ENCODE data around the gene TMEM258. TPM values are rescaled to one million over a fixed set of nuclear protein-coding genes. Genes with fewer than 3 reads are reported as not detected.

TMEM258 gene
- total RNA-seq (2022; extraction: Qiagen RNA extraction; ENCODE audit: low read depth) = 208 to 286 TPM (median 223 TPM) in 5 replicates

GRCh38 chr11:61792310-61793082 lies at the start of gene TMEM258, which contains the start of gene FEN1:
Gene TMEM258, minus strand, starts transcription at chr11:61792599. Its CDS starts 41 bp downstream, at chr11:61792558.
Gene FEN1, plus strand, starts transcription at chr11:61792911. Its CDS starts 2,451 bp downstream, at chr11:61795362.

GRCh38 chr11:61827571-61828378 lies 35.4 kb upstream of the TMEM258 start, which contains the start of gene FADS2:
Gene FADS2, plus strand, starts transcription at chr11:61828300. Its CDS starts 91 bp downstream, at chr11:61828391.

GRCh38 chr11:61816736-61817455 lies 24.5 kb upstream of the TMEM258 start, which contains the start of gene FADS1:
Gene FADS1, minus strand, starts transcription at chr11:61817003. Its CDS starts 74 bp downstream, at chr11:61816929.

GRCh38 chr11:61752117-61752924 lies 40.1 kb downstream of the TMEM258 start, which contains the start of gene MYRF:
Gene MYRF, plus strand, starts transcription at chr11:61752636. Its CDS starts 109 bp downstream, at chr11:61752745.

Other genes with a start within 250 kb of the TMEM258 start
- 0.71 to 1.4 TPM (median 0.88 TPM) in 5 replicates for gene SYT7, start 211.5 kb downstream of the TMEM258 start, total RNA-seq (2022; extraction: Qiagen RNA extraction; ENCODE audit: low read depth)
- gene DAGLA, start 112.2 kb downstream of the TMEM258 start, total RNA-seq (2022; extraction: Qiagen RNA extraction; ENCODE audit: low read depth) = 3.7 to 6.4 TPM (median 5.9 TPM) in 5 replicates
- 14.8 to 23.0 TPM (median 19.8 TPM) in 5 replicates for gene MYRF, start 40.0 kb downstream of the TMEM258 start, total RNA-seq (2022; extraction: Qiagen RNA extraction; ENCODE audit: low read depth)
- gene FEN1, start 312 bp upstream of the TMEM258 start, total RNA-seq (2022; extraction: Qiagen RNA extraction; ENCODE audit: low read depth) = 99.3 to 124 TPM (median 107 TPM) in 5 replicates
- 122 to 153 TPM (median 139 TPM) in 5 replicates for gene FADS1, start 24.4 kb upstream of the TMEM258 start, total RNA-seq (2022; extraction: Qiagen RNA extraction; ENCODE audit: low read depth)
- gene FADS2, start 35.7 kb upstream of the TMEM258 start, total RNA-seq (2022; extraction: Qiagen RNA extraction; ENCODE audit: low read depth) = 246 to 335 TPM (median 271 TPM) in 5 replicates
- gene FADS3, start 98.9 kb upstream of the TMEM258 start, total RNA-seq (2022; extraction: Qiagen RNA extraction; ENCODE audit: low read depth) = 36.6 to 56.0 TPM (median 51.2 TPM) in 5 replicates
- gene RAB3IL1, start 125.0 kb upstream of the TMEM258 start, total RNA-seq (2022; extraction: Qiagen RNA extraction; ENCODE audit: low read depth) = 10.2 to 13.2 TPM (median 12.8 TPM) in 5 replicates
- 0.91 to 2.3 TPM (median 1.4 TPM) in 5 replicates for gene BEST1, start 157.8 kb upstream of the TMEM258 start, total RNA-seq (2022; extraction: Qiagen RNA extraction; ENCODE audit: low read depth)
- gene FTH1, start 175.0 kb upstream of the TMEM258 start, total RNA-seq (2022; extraction: Qiagen RNA extraction; ENCODE audit: low read depth) = 10,403 to 19,287 TPM (median 17,849 TPM) in 5 replicates